Kidney glomerular epithelial cell (primary cell): ENCODE results near the gene KIAA1217.
"Not testable (repeated sequence)": the region's sequence is repeated elsewhere in the genome, so short reads cannot be mapped to it uniquely, and the experiment has no call there.

Source experiments
- DNase-seq: peaks from one replicate; lab custom pipeline; 2025; lab: John Stamatoyannopoulos, UW

Gene KIAA1217

GRCh38 chr10:24288581-24288980, 79.6 kb downstream of the KIAA1217 start:
- DNase-seq, result no peak

GRCh38 chr10:24289235-24289634, 80.3 kb downstream of the KIAA1217 start:
- DNase-seq, result no peak

DNA sequence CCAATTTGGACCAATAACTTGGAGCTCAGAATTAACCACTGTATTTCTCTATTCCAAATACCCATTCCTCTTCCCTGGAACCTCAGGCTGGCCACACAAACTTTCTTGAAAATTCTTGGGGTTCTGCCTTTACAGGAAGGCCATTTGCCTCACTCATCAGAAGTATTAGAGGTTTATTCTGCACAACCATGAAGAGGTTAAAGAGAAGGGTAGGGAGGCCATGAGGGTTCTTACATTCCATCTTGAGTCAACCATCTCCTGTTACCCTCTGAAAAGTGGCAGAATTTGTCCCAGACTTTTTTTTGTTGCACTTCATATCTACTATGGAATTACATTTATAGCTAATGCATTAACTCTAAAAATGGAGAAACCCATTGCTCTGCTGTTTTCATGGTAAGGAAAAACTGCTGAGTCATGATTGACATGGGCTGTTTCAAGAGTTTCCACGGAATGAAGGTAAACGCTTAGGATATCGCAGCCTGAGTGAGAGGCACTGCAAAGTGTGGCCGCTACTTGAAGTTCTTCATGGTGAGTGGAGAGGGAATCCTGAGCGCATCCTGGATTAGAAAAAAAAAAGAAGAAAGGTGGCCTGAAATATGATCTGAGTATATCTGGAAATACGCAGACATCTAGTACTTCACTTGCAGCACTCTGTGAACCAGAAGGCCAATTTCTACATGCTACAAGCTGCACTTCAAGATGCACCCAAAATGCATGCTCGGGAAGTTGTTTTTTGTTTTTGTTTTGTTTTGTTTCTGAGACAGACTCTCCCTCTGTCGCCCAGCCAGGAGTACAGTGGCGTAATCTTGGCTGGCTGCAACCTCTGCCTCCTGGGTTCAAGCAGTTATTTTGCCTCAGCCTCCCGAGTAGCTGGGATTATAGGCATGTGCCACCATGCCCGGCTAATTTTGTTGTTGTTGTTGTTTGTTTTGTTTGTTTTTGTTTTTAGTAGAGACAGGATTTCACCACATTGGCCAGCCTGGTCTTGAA, 83.7 kb downstream of the KIAA1217 start:
- DNase-seq, result no peak

GRCh38 chr10:24299578-24300260, 90.8 kb downstream of the KIAA1217 start:
- no peak for DNase-seq

DNA sequence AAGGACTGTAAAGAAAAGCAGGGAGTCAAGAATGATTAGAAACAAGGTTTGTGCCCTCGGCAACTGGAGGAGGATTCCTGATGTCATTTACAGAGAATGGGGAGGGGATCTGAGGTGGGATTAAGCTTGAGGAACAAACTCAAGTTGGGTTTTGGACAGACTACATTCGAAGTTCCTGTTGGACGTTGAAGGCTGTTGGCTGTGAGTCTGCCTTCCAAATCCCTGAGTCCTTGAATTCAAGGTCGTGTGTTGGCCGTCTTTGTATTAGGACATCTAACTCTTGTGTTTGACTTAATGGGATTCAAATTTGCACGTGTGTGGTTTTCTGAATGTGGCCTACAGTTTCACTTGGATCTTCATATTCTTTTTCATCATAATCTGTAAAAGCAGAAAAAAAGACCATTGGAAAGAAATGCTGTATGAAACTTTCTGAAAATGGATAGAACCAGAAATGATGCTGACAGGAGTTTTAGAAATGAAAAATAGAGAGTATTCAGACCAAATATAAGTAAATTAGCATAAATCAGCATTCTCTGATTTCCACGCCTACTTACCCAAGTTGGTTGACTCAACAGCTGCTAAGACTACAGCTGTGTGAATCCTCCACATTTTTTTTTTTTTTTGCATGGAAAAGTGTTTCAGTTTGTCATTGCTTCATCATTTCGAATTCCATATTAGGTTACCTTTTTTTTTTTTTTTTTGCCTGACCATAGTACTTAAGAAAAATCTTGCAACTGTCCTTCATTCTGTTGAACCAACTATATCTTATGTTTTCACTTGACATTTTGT, 94.8 kb downstream of the KIAA1217 start:
- no peak for DNase-seq

GRCh38 chr10:24305551-24306506, 96.9 kb downstream of the KIAA1217 start:
- no peak for DNase-seq

- DNase-seq, result no peak
Measured at GRCh38 chr10:24306507-24306875, 97.6 kb downstream of the KIAA1217 start.

DNA sequence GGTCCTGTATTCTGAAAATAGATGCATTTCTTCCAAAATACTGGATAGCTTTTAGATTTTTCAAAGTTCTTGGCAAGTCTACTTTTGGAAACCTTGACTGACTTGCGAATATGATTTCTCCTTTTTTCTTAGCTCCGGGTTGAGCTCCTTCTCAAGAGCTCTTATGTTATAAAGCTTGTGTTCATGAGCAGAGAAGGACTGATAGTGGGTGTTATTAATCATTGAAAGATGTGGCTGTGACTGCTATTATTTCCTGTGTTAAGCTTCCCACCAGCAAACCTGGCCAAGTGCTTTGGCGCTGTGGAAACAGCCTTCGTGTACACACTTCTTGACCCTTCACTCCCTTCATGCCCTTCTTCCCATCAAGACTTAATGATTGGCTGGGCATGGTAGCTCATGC, 98.2 kb downstream of the KIAA1217 start:
- no peak for DNase-seq

DNA sequence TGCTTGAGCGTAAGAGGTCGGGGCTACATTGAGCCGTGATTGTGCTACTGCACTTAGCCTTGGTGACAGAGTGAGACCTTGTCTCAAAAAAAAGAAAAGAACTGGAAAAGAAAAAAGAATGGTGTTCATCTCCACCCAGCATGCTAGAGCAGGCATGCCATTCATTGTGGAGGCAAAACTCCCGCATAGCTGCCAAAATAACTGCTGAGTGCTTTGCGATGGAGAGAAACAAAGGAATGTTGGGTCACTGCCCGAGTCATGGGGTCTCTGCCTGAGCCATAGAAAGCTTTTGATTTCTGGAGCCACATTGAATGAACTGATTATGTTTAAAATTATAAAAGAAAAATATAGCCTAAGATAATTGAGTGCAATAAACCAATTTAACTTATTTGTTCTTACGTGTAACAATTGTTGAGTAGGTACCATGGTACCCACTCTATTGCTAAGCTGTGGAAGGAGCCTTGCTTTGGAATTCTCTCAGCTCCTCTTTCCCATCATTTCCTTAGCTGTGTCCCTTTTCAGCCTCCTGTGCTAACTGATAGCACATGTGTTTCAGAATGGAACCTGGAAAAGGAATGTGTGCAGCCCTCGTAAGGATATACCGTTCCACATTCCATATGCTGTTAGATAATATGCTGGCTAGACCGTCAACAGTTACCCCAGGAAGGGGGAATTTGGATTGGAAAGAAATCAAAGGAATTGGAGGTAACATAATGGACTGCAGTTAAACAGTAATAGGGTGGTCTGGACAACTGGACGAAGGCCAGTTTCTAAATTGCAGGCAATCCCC, 99.0 kb downstream of the KIAA1217 start:
- DNase-seq, result no peak

DNA sequence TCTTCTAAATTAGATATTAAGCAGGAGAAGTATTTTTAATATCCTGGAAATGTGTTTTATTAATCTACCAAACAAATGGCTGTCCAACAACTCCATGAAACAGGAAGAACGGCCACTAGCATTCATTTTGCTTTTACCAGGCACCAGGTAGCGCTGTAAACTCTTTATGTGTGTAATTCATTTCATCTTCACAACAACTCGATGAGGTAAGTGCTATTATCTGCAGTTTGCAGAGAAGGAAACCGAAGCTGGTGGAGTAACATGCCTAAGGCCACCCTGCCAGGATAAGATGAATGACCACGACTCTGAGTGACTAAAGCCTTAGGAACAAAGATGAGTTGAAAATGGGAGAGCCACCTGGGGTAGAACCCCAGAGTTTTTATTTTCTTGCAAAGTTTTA, 101.2 kb downstream of the KIAA1217 start:
- DNase-seq, result no peak

GRCh38 chr10:24311888-24312287, 103.0 kb downstream of the KIAA1217 start:
- no peak for DNase-seq

- DNase-seq, result no peak
Measured at GRCh38 chr10:24313283-24313682, 104.3 kb downstream of the KIAA1217 start.

DNA sequence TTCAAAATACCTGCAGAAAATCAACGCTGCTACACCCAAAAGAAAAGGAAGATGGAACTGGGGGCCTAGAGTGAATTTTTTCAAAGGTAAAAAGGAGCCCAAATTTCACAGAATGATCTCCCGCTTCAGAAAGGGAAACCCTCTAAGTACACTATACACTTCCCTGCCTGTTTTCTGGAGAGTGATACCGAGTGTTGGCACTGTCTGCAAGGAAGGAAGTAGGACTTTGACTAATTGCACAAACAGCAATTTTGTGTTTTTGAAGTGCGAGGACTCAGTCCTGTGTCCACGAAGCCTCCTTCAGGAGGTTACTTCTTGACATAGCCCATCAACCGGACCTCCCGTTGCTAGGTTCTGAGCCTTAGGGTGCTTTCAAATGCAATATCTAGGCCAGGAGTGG, 106.3 kb downstream of the KIAA1217 start:
- no peak for DNase-seq

- peak; percentile 32 for DNase-seq
Measured at GRCh38 chr10:24318517-24318916, 109.6 kb downstream of the KIAA1217 start.

GRCh38 chr10:24320373-24320772, 111.4 kb downstream of the KIAA1217 start:
- DNase-seq, result no peak

- DNase-seq, result no peak
Measured at GRCh38 chr10:24324651-24325050, 115.7 kb downstream of the KIAA1217 start.

- DNase-seq, result peak; percentile 41
Measured at GRCh38 chr10:24331457-24331856, 122.5 kb downstream of the KIAA1217 start.

DNA sequence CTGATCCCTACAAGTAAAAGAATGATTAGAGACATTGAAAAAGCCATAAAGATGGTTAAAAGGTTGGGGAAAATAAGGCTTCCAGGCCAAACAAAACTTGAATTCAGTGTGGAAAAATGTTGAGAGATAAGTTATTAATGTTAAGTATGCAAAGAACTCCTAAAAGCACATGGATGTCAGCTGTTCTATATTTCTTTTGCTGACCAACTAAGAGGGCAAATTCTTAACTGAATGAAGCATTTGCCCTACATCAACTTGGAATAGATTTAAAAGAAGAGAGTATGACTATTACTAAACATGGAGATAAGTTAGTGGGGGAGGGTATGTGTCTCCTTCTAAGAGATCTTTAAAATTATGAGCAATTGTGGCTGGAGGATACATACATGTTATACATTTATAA, 124.8 kb downstream of the KIAA1217 start:
- DNase-seq, result no peak

GRCh38 chr10:24334279-24334939, 125.5 kb downstream of the KIAA1217 start:
- DNase-seq, result no peak

- DNase-seq, result not testable (repeated sequence)
Measured at GRCh38 chr10:24337723-24338122, 128.8 kb downstream of the KIAA1217 start.
